Activated CD4-positive, alpha-beta T cell treated with anti-CD3 and anti-CD28 coated beads for 36 hours (primary cell): Measurements from ENCODE around the gene GPC6. TPM values are rescaled to one million over a fixed set of nuclear protein-coding genes. Genes with fewer than 3 reads are reported as not detected.

Experiments
- ATAC-seq: fragments of 200-7000 bp; cut with Tn5 transposase; one replicate; pipeline ENCODE4 v1.10.0; 2021; ENCODE audit warnings: mild to moderate bottlenecking, moderate library complexity
- CTCF ChIA-PET: fragments of 350-600 bp; sonication (Branson Sonifier 250); formaldehyde crosslinking; loops from one replicate; lab custom pipeline; 2021; ENCODE audit warnings: antibody characterized with exemption; lab: Charles Lee
- POLR2A ChIA-PET: fragments of 350-600 bp; sonication (Branson Sonifier 250); formaldehyde crosslinking; loops from one replicate; lab custom pipeline; 2021; ENCODE audit warnings: antibody characterized with exemption, inconsistent platforms; lab: Charles Lee
- DNase-seq: peaks from one replicate; pipeline ENCODE4 v3.0.0-alpha.2; 2020
- H3K27ac Mint-ChIP-seq: one replicate; pipeline ENCODE4 v1.8.0; 2021; ENCODE audit warnings: mixed read lengths
- H3K27me3 Mint-ChIP-seq: one replicate; pipeline ENCODE4 v1.8.0; 2021; ENCODE audit warnings: mixed read lengths
- H3K36me3 Mint-ChIP-seq: one replicate; pipeline ENCODE4 v1.8.0; 2021; ENCODE audit warnings: low read depth, mixed read lengths
- H3K4me1 Mint-ChIP-seq: one replicate; pipeline ENCODE4 v1.8.0; 2021; ENCODE audit warnings: mixed read lengths
- H3K4me3 Mint-ChIP-seq: one replicate; pipeline ENCODE4 v1.8.0; 2021; ENCODE audit warnings: mild to moderate bottlenecking, moderate library complexity, mixed read lengths
- H3K9me3 Mint-ChIP-seq: one replicate; pipeline ENCODE4 v1.8.0; 2021; ENCODE audit warnings: low read depth, mixed read lengths
- intact Hi-C, 2 experiments: fragments of 100-400 bp; cut with DNase I in 1 of 2; cut with micrococcal nuclease in 1 of 2; formaldehyde crosslinking; loops; one replicate each; pipeline versions ENCODE4 v1.14.2 to v1.15.1; 2022 to 2024; cut with DNase I, micrococcal nuclease
- total RNA-seq, 2 experiments: library from RNA; stranded (reverse); gene quantifications; one replicate each; pipeline ENCODE4 v1.2.3, GENCODE V29; 2021

GPC6 gene
- total RNA-seq, 2 experiments from 2014 or later = not detected

DNA sequence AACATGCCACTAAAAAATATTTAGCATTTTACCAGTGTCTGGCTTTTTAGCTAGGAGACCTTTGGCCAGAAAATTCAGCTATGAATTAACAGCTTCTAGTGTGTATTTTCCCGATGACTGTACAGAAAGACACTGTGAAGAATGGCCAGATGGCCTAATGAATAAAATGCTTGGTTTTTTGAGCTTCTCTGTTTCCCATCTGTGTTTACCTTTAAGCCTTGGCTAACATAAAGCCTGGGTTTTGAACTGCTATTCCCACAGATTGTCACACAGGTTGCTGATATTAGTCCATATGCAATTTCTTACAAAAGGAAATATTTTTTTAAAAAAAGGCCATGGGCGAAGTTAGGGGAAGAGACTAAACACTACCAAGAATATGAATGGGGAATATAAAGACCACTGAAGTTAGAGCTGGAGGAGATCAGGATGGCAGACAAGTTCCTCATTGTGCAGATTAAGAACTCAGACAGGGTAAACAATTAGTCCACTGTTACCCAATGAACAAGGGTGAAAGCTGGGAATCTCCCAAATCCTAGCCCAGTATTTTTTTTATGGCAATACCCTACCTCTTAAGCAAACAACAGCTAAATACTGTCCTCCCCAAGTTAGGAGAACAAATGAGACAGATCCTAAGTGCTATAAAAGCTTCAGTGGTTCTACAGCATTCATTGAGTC, 1157.8 kb downstream of the GPC6 start:
- no peak overlapping the region for H3K4me3 Mint-ChIP-seq
- H3K27ac Mint-ChIP-seq = no peak overlapping the region
- no peaks in the 10 kb centered on the region for H3K36me3 Mint-ChIP-seq
- peaks cover 14% of the 10 kb centered on the region for H3K27me3 Mint-ChIP-seq
- ChIA-PET POLR2A (no interaction called here), CTCF (interaction anchor here (1.1 kb wide), 1 partner anchor 31 kb away, joined by 3 read pairs; no protein-coding TSS in a partner anchor)
- intact Hi-C loops = no loop called here
- no peak for DNase-seq
- no peaks in the 10 kb centered on the region for H3K4me1 Mint-ChIP-seq
- H3K9me3 Mint-ChIP-seq = no peaks in the 10 kb centered on the region
- ATAC-seq = no peak

DNA sequence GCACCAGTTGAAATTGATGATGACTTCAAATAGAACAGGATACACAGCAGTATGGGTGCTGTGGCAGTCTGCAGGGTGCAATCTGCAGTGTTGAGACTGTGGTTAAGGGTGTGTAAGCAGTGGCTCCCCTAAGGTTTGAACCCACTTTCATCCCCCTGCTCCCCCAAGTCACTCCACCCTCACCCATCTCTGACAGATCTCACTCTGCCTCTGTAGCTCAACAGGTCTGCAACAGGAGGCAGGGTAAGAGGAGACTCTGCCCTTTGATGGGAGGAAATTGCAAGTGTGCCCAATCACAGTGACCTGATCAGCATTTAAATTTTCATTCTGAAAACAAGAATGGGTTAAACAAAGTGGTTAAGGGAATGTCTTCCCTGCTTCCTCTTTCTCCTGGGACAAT, 1160.4 kb downstream of the GPC6 start:
- Mint-ChIP-seq H3K4me3 (no peak overlapping the region), H3K27me3 (peaks cover 11% of the 10 kb centered on the region), H3K36me3 (no peaks in the 10 kb centered on the region)

DNA sequence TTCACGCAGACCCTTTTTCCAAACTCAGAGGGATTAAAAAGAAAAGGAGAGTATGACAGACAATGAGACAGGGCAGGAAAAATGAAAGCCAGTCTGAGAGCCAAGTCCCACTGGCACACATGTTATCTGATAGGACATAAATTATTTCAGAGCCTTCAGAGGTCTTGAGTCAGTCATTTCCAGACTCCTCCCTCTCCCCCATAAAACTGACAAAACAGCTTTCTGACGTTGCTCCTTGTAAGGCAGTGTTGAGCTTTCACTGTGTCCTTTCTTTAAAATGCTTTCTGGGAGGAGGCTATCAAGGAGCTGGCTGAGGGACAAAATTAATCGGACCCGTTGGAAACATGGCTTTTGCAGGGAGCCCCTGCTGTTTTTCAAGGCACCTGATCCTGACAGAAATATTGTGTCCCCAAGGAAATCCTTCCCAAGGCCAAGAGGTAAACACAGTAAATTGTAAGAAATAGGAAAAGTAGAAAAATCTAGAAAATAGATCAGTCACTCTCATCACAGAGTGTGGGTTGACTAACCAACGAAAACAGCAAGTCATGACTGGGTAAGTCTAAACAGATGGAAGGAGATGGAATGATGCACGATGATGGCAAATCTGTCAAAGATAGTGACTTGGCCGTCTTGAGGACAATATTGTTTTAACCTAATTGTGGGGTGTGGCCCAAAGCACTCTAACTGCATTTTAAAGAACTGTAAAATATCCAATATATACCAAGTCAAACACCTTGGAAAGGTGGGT, 1163.2 kb downstream of the GPC6 start:
- H3K4me3 Mint-ChIP-seq = no peak overlapping the region
- DNase-seq (no peak), ATAC-seq (no peak)
- no peaks in the 10 kb centered on the region for H3K9me3 Mint-ChIP-seq
- CTCF ChIA-PET = interaction anchor here (1.0 kb wide), 1 partner anchor 141 kb away, joined by 4 read pairs; no protein-coding TSS in a partner anchor
- H3K27me3 Mint-ChIP-seq = peaks cover 10% of the 10 kb centered on the region
- H3K4me1 Mint-ChIP-seq = no peaks in the 10 kb centered on the region
- intact Hi-C loops = no loop called here
- no peaks in the 10 kb centered on the region for H3K36me3 Mint-ChIP-seq
- no peak overlapping the region for H3K27ac Mint-ChIP-seq
- POLR2A ChIA-PET = no interaction called here

More for the DNA sequence above, 1160.4 kb downstream of the GPC6 start:
- H3K9me3 Mint-ChIP-seq = no peaks in the 10 kb centered on the region
- no peak overlapping the region for H3K27ac Mint-ChIP-seq
- ChIA-PET CTCF (no interaction called here), POLR2A (no interaction called here)
- H3K4me1 Mint-ChIP-seq = no peaks in the 10 kb centered on the region
- ATAC-seq = no peak
- no peak for DNase-seq
- intact Hi-C loops = no loop called here

DNA sequence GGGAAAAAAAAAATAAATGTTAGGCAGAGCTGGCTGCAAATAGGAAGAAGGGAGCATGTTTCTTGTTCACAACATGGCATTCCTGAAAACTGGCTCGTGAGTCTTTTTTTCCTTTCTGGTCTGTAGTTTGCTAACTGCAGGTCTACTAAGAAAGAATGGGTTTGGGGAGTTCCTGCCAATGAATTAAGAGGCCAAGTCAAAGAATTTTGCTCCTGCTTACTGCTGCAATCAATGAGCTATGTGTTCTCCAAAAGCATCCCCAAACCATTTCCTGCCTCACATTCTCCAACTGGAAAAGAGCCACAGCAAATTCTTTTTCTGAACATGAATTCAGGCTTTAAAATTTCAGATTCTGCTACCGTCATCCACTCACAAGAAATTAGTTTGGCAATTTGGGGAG, 1164.3 kb downstream of the GPC6 start:
- intact Hi-C loops = no loop called here
- ChIA-PET CTCF (no interaction called here), POLR2A (interaction anchor here (0.7 kb wide), 1 partner anchor 27 kb away, joined by 4 read pairs; no protein-coding TSS in a partner anchor)
- Mint-ChIP-seq H3K27ac (no peak overlapping the region), H3K4me1 (no peaks in the 10 kb centered on the region), H3K36me3 (no peaks in the 10 kb centered on the region), H3K9me3 (no peaks in the 10 kb centered on the region), H3K27me3 (peaks cover 10% of the 10 kb centered on the region), H3K4me3 (no peak overlapping the region)
- no peak for ATAC-seq
- no peak for DNase-seq

DNA sequence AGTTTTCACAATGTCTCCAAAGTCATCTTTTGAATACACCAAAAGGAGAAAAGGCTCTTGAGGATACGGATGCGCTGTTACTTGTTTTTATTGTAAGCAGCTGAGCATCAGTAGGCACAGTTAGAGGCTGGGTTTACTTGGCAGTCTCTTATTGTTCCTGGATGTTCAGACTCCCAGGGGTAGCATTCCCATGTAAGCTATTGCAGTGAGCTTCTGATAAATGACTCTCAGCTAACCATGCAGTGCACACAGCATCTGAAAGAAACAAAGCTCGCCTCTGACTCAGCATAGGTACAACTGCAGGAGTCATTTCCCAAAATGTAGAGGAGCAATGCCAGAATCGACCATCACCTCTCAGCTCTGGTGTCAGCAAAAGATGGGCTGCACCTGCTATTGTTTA, 1168.1 kb downstream of the GPC6 start:
- Mint-ChIP-seq H3K36me3 (no peaks in the 10 kb centered on the region), H3K4me3 (no peak overlapping the region), H3K4me1 (no peaks in the 10 kb centered on the region), H3K9me3 (peaks cover 3% of the 10 kb centered on the region), H3K27ac (no peak overlapping the region), H3K27me3 (peaks cover 16% of the 10 kb centered on the region)
- CTCF ChIA-PET = interaction anchor here (1.5 kb wide), 1 partner anchor 223 kb away, joined by 4 read pairs; no protein-coding TSS in a partner anchor
- intact Hi-C loops = no loop called here
- DNase-seq (no peak), ATAC-seq (no peak)
- POLR2A ChIA-PET = no interaction called here

GRCh38 chr13:94395860-94396259, 1169.3 kb downstream of the GPC6 start:
- H3K4me1 Mint-ChIP-seq = no peaks in the 10 kb centered on the region
- intact Hi-C loops = no loop called here
- CTCF ChIA-PET = interaction anchor here (0.5 to 1.5 kb wide), 4 partner anchors 222 to 1068 kb away, joined by 4 to 5 read pairs (median 4); no protein-coding TSS in a partner anchor
- ATAC-seq (no peak), DNase-seq (no peak)
- peaks cover 18% of the 10 kb centered on the region for H3K27me3 Mint-ChIP-seq
- no peaks in the 10 kb centered on the region for H3K36me3 Mint-ChIP-seq
- no peak overlapping the region for H3K27ac Mint-ChIP-seq
- peaks cover 3% of the 10 kb centered on the region for H3K9me3 Mint-ChIP-seq
- POLR2A ChIA-PET = no interaction called here
- no peak overlapping the region for H3K4me3 Mint-ChIP-seq

DNA sequence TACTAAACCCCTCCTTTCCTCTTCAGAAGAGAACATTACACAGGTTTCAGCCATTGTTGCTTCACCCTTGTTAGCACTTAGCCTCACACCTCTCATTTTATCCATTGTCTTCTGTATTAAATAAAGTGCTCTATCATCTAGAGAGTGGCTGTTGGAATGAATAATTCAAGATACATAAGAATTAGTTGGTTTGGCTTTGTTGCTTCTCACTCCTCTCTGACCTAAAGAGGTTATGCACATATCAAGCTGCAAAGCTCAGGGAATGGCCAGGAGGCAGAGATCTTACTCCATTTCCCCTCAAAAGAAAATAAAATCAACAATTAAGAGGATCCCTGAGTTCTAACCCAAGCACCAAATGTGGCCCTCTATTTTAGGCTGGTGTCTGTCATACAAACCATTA, 1173.2 kb downstream of the GPC6 start:
- intact Hi-C loops = no loop called here
- DNase-seq (no peak), ATAC-seq (no peak)
- no peaks in the 10 kb centered on the region for H3K4me1 Mint-ChIP-seq
- H3K4me3 Mint-ChIP-seq = no peak overlapping the region
- peaks cover 3% of the 10 kb centered on the region for H3K9me3 Mint-ChIP-seq
- H3K27ac Mint-ChIP-seq = no peak overlapping the region
- H3K36me3 Mint-ChIP-seq = no peaks in the 10 kb centered on the region
- peaks cover 9% of the 10 kb centered on the region for H3K27me3 Mint-ChIP-seq
- POLR2A ChIA-PET = no interaction called here
- CTCF ChIA-PET = no interaction called here

- DNase-seq = no peak
- Mint-ChIP-seq H3K27me3 (peaks cover 9% of the 10 kb centered on the region), H3K9me3 (peaks cover 3% of the 10 kb centered on the region), H3K4me3 (no peak overlapping the region), H3K36me3 (no peaks in the 10 kb centered on the region), H3K4me1 (no peaks in the 10 kb centered on the region), H3K27ac (no peak overlapping the region)
- intact Hi-C loops = no loop called here
- ChIA-PET POLR2A (no interaction called here), CTCF (interaction anchor here (1.0 kb wide), 1 partner anchor 38 kb away, joined by 3 read pairs; no protein-coding TSS in a partner anchor)
- ATAC-seq = no peak
These were observed 1174.3 kb downstream of the GPC6 start for GRCh38 chr13:94400874-94401273.

DNA sequence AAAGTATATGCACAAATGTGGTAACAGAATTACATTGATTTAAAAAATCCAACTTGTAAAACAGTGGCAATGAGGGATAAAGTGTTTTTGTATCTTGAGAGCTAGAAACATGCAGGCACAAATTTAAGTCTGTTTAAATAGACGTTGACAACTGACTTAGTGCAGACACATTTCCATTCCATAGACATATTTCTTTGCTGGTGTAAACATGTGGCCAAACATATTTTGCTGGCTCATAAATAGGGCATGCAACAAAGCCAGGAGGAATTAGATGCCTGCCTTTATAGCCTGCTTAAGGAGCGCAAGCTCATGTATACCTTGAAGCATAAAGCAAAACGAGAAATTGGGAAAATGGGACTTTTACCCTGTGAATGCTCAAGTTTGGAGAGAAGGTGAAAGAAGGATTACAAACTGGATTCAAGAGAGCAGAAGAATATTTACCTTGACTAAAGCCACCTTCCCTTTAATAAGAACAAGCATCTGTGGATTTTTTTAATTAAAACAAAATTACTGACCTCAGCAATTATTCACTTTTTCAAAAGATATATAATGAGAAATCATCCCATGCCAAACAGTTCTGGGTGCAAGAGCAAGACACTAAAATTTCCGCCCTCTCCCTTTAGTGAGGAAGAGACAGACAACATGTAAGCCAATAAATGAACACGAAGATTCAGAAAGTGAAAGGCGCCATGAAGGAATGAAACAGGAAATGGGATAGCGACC, 1181.9 kb downstream of the GPC6 start:
- CTCF ChIA-PET = no interaction called here
- intact Hi-C loops = no loop called here
- no peak overlapping the region for H3K27ac Mint-ChIP-seq

DNA sequence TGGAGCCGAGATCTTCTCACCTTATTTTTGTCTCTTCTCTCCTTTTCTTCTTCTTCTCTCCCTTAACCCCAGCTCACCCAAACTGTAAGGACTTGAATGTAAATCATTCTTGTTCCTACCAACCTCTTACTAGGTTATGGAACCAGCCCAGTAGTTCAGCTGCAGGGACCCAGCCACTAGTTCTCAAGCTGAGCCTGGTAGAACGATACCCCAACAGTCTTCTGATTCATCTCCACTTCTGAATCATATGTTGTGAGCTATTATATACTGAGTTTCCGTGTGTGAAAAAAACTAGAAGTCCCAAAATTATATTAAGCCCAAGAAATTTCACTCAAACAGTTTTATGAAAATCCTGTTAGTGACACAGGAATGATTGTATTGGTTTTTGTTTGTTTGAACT, 1185.1 kb downstream of the GPC6 start:
- peak; percentile 88 for ATAC-seq
- intact Hi-C loops = no loop called here

More for the DNA sequence above, 1181.9 kb downstream of the GPC6 start:
- DNase-seq = no peak
- no peaks in the 10 kb centered on the region for H3K9me3 Mint-ChIP-seq
- no peaks in the 10 kb centered on the region for H3K36me3 Mint-ChIP-seq
- ATAC-seq = no peak
- peaks cover 8% of the 10 kb centered on the region for H3K27me3 Mint-ChIP-seq
- H3K4me1 Mint-ChIP-seq = peaks cover 20% of the 10 kb centered on the region
- no peak overlapping the region for H3K4me3 Mint-ChIP-seq
- POLR2A ChIA-PET = no interaction called here

DNA sequence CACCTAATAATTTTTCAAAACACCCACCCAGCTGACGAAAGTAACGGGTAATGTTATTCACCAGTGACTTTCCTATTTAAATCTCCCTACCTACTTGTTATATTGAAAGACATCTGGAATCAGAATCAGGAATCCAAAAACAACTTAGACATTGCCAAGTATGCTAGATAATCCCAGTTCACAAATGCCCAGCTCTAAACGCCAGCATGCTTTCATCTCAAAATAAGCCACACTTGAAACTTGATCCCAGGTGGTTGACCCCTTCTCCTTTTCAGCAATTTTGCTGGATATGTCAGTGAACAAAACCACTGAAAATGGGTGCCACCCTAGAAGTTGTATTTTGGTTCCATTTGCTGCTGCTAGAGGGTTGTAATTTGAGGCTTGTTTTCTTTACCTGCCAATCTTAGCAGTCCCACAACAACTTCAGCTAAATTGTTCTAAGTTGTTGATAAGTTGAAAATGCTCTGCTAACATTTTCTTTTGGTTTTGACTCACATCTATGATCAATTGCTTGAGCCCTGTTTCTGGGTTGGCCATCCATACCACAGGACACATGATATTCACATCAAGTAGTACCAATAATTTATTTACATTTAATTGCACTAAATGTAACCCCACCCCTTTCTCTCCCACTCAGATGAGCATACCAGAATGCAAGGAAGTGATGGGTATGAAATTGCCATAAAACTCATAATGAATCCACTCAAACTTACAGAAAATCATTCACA, 1186.4 kb downstream of the GPC6 start:
- intact Hi-C loops = no loop called here
- CTCF ChIA-PET = no interaction called here
- Mint-ChIP-seq H3K4me1 (peaks cover 45% of the 10 kb centered on the region), H3K4me3 (no peak overlapping the region), H3K36me3 (peaks cover 15% of the 10 kb centered on the region), H3K27me3 (peaks cover 16% of the 10 kb centered on the region), H3K9me3 (peaks cover 12% of the 10 kb centered on the region), H3K27ac (no peak overlapping the region)
- ATAC-seq (no peak), DNase-seq (no peak)
- POLR2A ChIA-PET = no interaction called here

More for the DNA sequence above, 1185.1 kb downstream of the GPC6 start:
- POLR2A ChIA-PET = no interaction called here
- CTCF ChIA-PET = interaction anchor here (1.6 kb wide), 1 partner anchor 14 kb away, joined by 4 read pairs; no protein-coding TSS in a partner anchor
- H3K4me1 Mint-ChIP-seq = peaks cover 36% of the 10 kb centered on the region
- no peak overlapping the region for H3K4me3 Mint-ChIP-seq
- H3K36me3 Mint-ChIP-seq = peaks cover 5% of the 10 kb centered on the region
- H3K9me3 Mint-ChIP-seq = peaks cover 3% of the 10 kb centered on the region
- peak; percentile 29 for DNase-seq
- H3K27ac Mint-ChIP-seq = no peak overlapping the region
- H3K27me3 Mint-ChIP-seq = peaks cover 16% of the 10 kb centered on the region
